Neural progenitor cell (in vitro differentiated cells): ENCODE results near the gene PPP2R2D. TPM values are rescaled to one million over a fixed set of nuclear protein-coding genes. Genes with fewer than 3 reads are reported as not detected.

ENCODE experiments used
- DNase-seq: peaks from one replicate; pipeline ENCODE4 v3.0.0-alpha.2; 2016; ENCODE audit warnings: low spot score
- H2AFZ ChIP-seq: fragments of 200-600 bp; sonication (generic); replicated peaks from 2 replicates; pipeline ENCODE4 v1.6.1; 2016; ENCODE audit warnings: antibody characterized with exemption
- H3F3A ChIP-seq: fragments of 200-600 bp; sonication (generic); 2 replicates; pipeline ENCODE4 v1.6.1; 2016; ENCODE audit warnings: antibody characterized with exemption, low read depth
- H3K27ac ChIP-seq: fragments of 200-600 bp; sonication (generic); 2 replicates; pipeline ENCODE4 v1.5.1; 2016; ENCODE audit warnings: mild to moderate bottlenecking
- H3K27me3 ChIP-seq: fragments of 200-600 bp; sonication (generic); 2 replicates; pipeline ENCODE4 v1.6.1; 2016; ENCODE audit warnings: mild to moderate bottlenecking, moderate library complexity
- H3K36me3 ChIP-seq: fragments of 200-600 bp; sonication (generic); 2 replicates; pipeline ENCODE4 v1.5.1; 2016
- H3K4me1 ChIP-seq: fragments of 200-600 bp; sonication (generic); 2 replicates; pipeline ENCODE4 v1.6.1; 2016; ENCODE audit warnings: mixed run types
- H3K4me2 ChIP-seq: fragments of 200-600 bp; sonication (generic); 2 replicates; pipeline ENCODE4 v1.6.1; 2016
- H3K4me3 ChIP-seq: fragments of 200-600 bp; sonication (generic); 2 replicates; pipeline ENCODE4 v1.5.1; 2016
- H3K79me2 ChIP-seq: fragments of 200-600 bp; sonication (generic); 2 replicates; pipeline ENCODE4 v1.6.1; 2016; ENCODE audit warnings: low read depth
- H3K9ac ChIP-seq: fragments of 200-600 bp; sonication (generic); 2 replicates; pipeline ENCODE4 v1.6.1; 2016
- H3K9me3 ChIP-seq: fragments of 200-600 bp; sonication (generic); 2 replicates; pipeline ENCODE4 v1.5.1; 2016; ENCODE audit warnings: low read depth
- H4K20me1 ChIP-seq: fragments of 200-600 bp; sonication (generic); 2 replicates; pipeline ENCODE4 v1.6.1; 2016; ENCODE audit warnings: low read depth
- H3K27ac Mint-ChIP-seq: 3 replicates; pipeline ENCODE4 v1.8.0; 2021; ENCODE audit warnings: mixed read lengths
- H3K27me3 Mint-ChIP-seq: 2 replicates; pipeline ENCODE4 v1.8.0; 2022; ENCODE audit warnings: low read depth, mild to moderate bottlenecking, inconsistent platforms, moderate library complexity, mixed read lengths; ENCODE audit not compliant: insufficient read depth
- H3K36me3 Mint-ChIP-seq: 3 replicates; pipeline ENCODE4 v1.8.0; 2021; ENCODE audit warnings: mixed read lengths
- H3K4me1 Mint-ChIP-seq: 3 replicates; pipeline ENCODE4 v1.8.0; 2021; ENCODE audit warnings: mixed read lengths
- H3K4me3 Mint-ChIP-seq: 3 replicates; pipeline ENCODE4 v1.8.0; 2021; ENCODE audit warnings: mild to moderate bottlenecking, moderate library complexity, mixed read lengths
- H3K9me3 Mint-ChIP-seq: 3 replicates; pipeline ENCODE4 v1.8.0; 2020; ENCODE audit warnings: mixed read lengths
- CTCF ChIP-seq: fragments of 200-600 bp; sonication (generic); IDR thresholded peaks from 2 replicates; pipeline ENCODE4 v1.5.1; 2017; ENCODE audit warnings: antibody characterized with exemption, mild to moderate bottlenecking
- EZH2 ChIP-seq: fragments of 200-600 bp; sonication (generic); IDR thresholded peaks from 2 replicates; pipeline ENCODE4 v1.6.1; 2017; ENCODE audit warnings: antibody characterized with exemption, mild to moderate bottlenecking, moderate library complexity
- EZH2phosphoT487 ChIP-seq: fragments of 200-600 bp; sonication (generic); IDR thresholded peaks from 2 replicates; pipeline ENCODE4 v1.6.1; 2017; ENCODE audit warnings: antibody characterized with exemption
- total RNA-seq: library from RNA; depleted of rRNA; stranded (reverse); fragments of >200 nt; gene quantifications from 2 replicates; pipeline ENCODE4 v1.2.3, GENCODE V29; 2015; ENCODE audit warnings: low replicate concordance

Gene PPP2R2D
- total RNA-seq, 1 donor from 2014 or later = 28.1 TPM

GRCh38 chr10:131901181-131901829 is 497 bp downstream of the PPP2R2D start:
- Histone ChIP-seq H3K36me3 (no peaks in the 10 kb centered on the region), H3F3A (no peaks in the 10 kb centered on the region), H4K20me1 (peaks cover 48% of the 10 kb centered on the region), H3K27ac (no peak overlapping the region), H2AFZ (peak overlapping the region; percentile 74), H3K4me1 (peaks cover 6% of the 10 kb centered on the region), H3K27me3 (peaks cover 21% of the 10 kb centered on the region), H3K9ac (peak overlapping the region; percentile 72), H3K79me2 (peaks cover 52% of the 10 kb centered on the region), H3K4me3 (peak overlapping the region; percentile 98), H3K4me2 (peak overlapping the region; percentile 93), H3K9me3 (no peaks in the 10 kb centered on the region)
- peaks cover 9% of the 10 kb centered on the region for H3K36me3 Mint-ChIP-seq
- no peak for TF ChIP-seq CTCF
- no peak for TF ChIP-seq EZH2phosphoT487
- no peak for TF ChIP-seq EZH2
- peak; percentile 60 for DNase-seq
- H3K4me1 Mint-ChIP-seq = peaks cover 22% of the 10 kb centered on the region
- H3K27me3 Mint-ChIP-seq = peaks cover 18% of the 10 kb centered on the region
- no peak overlapping the region for H3K27ac Mint-ChIP-seq
- peak overlapping the region; percentile 90 for H3K4me3 Mint-ChIP-seq
- no peaks in the 10 kb centered on the region for H3K9me3 Mint-ChIP-seq

GRCh38 chr10:131902211-131902610 is 1.4 kb downstream of the PPP2R2D start:
- Histone ChIP-seq H3F3A (no peaks in the 10 kb centered on the region), H3K79me2 (peaks cover 61% of the 10 kb centered on the region), H3K9ac (no peak overlapping the region), H3K27me3 (peaks cover 21% of the 10 kb centered on the region), H3K4me2 (peak overlapping the region; percentile 93), H3K4me3 (peak overlapping the region; percentile 98), H2AFZ (no peak overlapping the region), H3K36me3 (no peaks in the 10 kb centered on the region), H3K9me3 (no peaks in the 10 kb centered on the region), H3K27ac (no peak overlapping the region), H3K4me1 (peaks cover 6% of the 10 kb centered on the region), H4K20me1 (peaks cover 56% of the 10 kb centered on the region)
- no peaks in the 10 kb centered on the region for H3K9me3 Mint-ChIP-seq
- peaks cover 22% of the 10 kb centered on the region for H3K4me1 Mint-ChIP-seq
- TF ChIP-seq EZH2phosphoT487 (no peak), EZH2 (no peak), CTCF (no peak)
- peak overlapping the region; percentile 5 for H3K27ac Mint-ChIP-seq
- H3K27me3 Mint-ChIP-seq = peaks cover 18% of the 10 kb centered on the region
- no peak for DNase-seq
- peaks cover 10% of the 10 kb centered on the region for H3K36me3 Mint-ChIP-seq
- peak overlapping the region; percentile 90 for H3K4me3 Mint-ChIP-seq

GRCh38 chr10:131902691-131903090 is 1.9 kb downstream of the PPP2R2D start:
- H3K4me1 Mint-ChIP-seq = peaks cover 22% of the 10 kb centered on the region
- Histone ChIP-seq H3K27me3 (peaks cover 21% of the 10 kb centered on the region), H3K4me1 (peaks cover 6% of the 10 kb centered on the region), H3K36me3 (no peaks in the 10 kb centered on the region), H3K79me2 (peaks cover 65% of the 10 kb centered on the region), H3K9ac (no peak overlapping the region), H2AFZ (no peak overlapping the region), H3K4me3 (no peak overlapping the region), H3K4me2 (peak overlapping the region; percentile 93), H3K9me3 (no peaks in the 10 kb centered on the region), H4K20me1 (peaks cover 61% of the 10 kb centered on the region), H3K27ac (no peak overlapping the region), H3F3A (no peaks in the 10 kb centered on the region)
- TF ChIP-seq EZH2 = no peak
- no peak for TF ChIP-seq EZH2phosphoT487
- no peak for TF ChIP-seq CTCF
- DNase-seq = no peak
- peaks cover 10% of the 10 kb centered on the region for H3K36me3 Mint-ChIP-seq
- H3K9me3 Mint-ChIP-seq = no peaks in the 10 kb centered on the region
- H3K4me3 Mint-ChIP-seq = peak overlapping the region; percentile 90
- H3K27ac Mint-ChIP-seq = no peak overlapping the region
- H3K27me3 Mint-ChIP-seq = peaks cover 18% of the 10 kb centered on the region
